ENCODE measurements around the gene KDM3B. TPM values are rescaled to one million over a fixed set of nuclear protein-coding genes. Genes with fewer than 3 reads are reported as not detected.
"Not testable (repeated sequence)": the region's sequence is repeated elsewhere in the genome, so short reads cannot be mapped to it uniquely, and the experiment has no call there.

Gene KDM3B, protein sequence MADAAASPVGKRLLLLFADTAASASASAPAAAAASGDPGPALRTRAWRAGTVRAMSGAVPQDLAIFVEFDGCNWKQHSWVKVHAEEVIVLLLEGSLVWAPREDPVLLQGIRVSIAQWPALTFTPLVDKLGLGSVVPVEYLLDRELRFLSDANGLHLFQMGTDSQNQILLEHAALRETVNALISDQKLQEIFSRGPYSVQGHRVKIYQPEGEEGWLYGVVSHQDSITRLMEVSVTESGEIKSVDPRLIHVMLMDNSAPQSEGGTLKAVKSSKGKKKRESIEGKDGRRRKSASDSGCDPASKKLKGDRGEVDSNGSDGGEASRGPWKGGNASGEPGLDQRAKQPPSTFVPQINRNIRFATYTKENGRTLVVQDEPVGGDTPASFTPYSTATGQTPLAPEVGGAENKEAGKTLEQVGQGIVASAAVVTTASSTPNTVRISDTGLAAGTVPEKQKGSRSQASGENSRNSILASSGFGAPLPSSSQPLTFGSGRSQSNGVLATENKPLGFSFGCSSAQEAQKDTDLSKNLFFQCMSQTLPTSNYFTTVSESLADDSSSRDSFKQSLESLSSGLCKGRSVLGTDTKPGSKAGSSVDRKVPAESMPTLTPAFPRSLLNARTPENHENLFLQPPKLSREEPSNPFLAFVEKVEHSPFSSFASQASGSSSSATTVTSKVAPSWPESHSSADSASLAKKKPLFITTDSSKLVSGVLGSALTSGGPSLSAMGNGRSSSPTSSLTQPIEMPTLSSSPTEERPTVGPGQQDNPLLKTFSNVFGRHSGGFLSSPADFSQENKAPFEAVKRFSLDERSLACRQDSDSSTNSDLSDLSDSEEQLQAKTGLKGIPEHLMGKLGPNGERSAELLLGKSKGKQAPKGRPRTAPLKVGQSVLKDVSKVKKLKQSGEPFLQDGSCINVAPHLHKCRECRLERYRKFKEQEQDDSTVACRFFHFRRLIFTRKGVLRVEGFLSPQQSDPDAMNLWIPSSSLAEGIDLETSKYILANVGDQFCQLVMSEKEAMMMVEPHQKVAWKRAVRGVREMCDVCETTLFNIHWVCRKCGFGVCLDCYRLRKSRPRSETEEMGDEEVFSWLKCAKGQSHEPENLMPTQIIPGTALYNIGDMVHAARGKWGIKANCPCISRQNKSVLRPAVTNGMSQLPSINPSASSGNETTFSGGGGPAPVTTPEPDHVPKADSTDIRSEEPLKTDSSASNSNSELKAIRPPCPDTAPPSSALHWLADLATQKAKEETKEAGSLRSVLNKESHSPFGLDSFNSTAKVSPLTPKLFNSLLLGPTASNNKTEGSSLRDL (N-terminal part only)
- total RNA-seq (10 to 100 TPM; 44.9 to 56.3 (median 47.5) TPM), polyA plus RNA-seq (22.8 TPM)
- long read RNA-seq, donor 1, partial matches to known transcripts, result 47 of 49 reads
- long read RNA-seq, donor 1, other reads (novel, unspliced or antisense), result 2 of 49 reads
- long read RNA-seq, donor 2, full-length matches to known transcripts, result 4 of 29 reads
- long read RNA-seq, donor 2, partial matches to known transcripts, result 23 of 29 reads
- long read RNA-seq, donor 2, other reads (novel, unspliced or antisense), result 2 of 29 reads
- long read RNA-seq, donor 3, partial matches to known transcripts, result 72 of 75 reads
- long read RNA-seq, donor 3, other reads (novel, unspliced or antisense), result 3 of 75 reads
- long read RNA-seq, donor 4, full-length matches to known transcripts, result 1 of 24 reads
- long read RNA-seq, donor 4, partial matches to known transcripts, result 20 of 24 reads
- long read RNA-seq, donor 4, other reads (novel, unspliced or antisense), result 3 of 24 reads

DNA sequence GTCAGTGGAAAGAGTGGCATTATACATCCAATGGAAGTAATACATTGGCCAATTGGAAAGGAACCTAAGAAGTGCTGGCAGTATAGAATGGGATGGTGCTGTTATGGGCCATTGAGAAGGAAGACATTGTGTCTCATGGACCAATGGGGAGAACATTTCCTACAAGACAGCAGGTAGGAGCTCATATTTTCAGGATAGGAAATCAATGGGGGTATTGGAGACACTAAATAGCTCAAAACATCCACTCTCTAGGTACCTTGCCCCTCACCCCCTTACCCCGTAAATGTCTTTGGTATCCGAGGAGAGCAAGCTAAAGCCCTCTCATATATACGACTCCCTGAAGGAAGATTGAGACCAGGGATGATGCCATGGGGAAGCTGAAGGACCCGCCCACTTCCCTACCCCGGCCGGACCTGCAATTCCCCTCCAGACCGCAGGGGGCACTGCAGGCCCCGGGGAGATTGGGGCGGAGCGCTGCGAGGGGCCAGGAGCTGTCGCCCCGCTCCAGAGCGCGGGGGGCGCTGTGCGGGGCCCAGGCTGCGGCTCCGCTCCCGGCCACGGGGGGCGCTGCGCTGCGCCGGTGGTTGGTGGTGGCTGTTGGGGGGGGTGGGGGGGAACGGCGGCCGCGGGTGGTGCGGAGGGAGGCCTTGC is at the start of gene KDM3B:
KDM3B (plus strand) TSS at position 615 of the 651 bp plus-strand sequence. CDS start 111 bp downstream, outside the sequence.
- peak within 1 kb of the TSS; percentile 99 for H3K27ac ChIP-seq (ENCODE audit: low read length)
- peak; percentile 83 for ATAC-seq
- peaks cover 3% of the 10 kb centered on the region for H3K4me1 ChIP-seq (ENCODE audit: control insufficient read depth, insufficient read depth, low read length)
- 8% methylated on average over 29 of the region's 30 CpGs for WGBS
- H3K4me3 ChIP-seq (ENCODE audit: low read length), result peak within 1 kb of the TSS; percentile 92
- no peaks in the 10 kb centered on the region for H3K9me3 ChIP-seq (ENCODE audit: control insufficient read depth, low read length)
- no peaks in the 10 kb centered on the region for H3K27me3 ChIP-seq (ENCODE audit: control insufficient read depth, insufficient read depth)
- peak; percentile 81 to 94 (median 93) for DNase-seq
- intact Hi-C loops (cut with DNase I), result no loop called here

DNA sequence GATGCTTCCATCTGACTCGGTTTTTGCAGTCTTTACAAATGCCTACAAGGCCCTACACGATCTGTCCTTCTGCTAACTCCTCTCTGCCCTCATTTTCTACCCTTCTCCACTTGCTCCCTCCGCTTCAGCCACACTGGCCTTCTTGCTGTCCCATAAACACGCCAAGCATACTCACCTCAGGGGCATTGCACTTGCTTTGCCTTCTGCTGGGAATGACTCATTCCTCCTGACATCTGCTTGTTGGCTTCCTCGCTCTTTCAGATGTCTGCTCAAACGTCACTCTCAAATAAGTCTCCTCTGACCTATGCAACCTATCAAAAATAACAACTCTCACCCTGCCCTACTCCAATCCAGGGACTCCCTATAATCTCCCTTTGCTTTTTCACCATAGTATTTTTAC is 49.1 kb upstream of the KDM3B start:
- Histone ChIP-seq H3K27me3 (ENCODE audit: control insufficient read depth, insufficient read depth) (no peaks in the 10 kb centered on the region), H3K9me3 (ENCODE audit: control insufficient read depth, low read length) (no peaks in the 10 kb centered on the region), H3K4me1 (ENCODE audit: control insufficient read depth, insufficient read depth, low read length) (no peaks in the 10 kb centered on the region), H3K27ac (ENCODE audit: low read length) (no peak overlapping the region), H3K4me3 (ENCODE audit: low read length) (no peak overlapping the region)
- intact Hi-C loops (cut with DNase I), result no loop called here
- no peak for ATAC-seq
- DNase-seq, result no peak
- WGBS, result 90% methylated on average over 6 of the region's 6 CpGs

DNA sequence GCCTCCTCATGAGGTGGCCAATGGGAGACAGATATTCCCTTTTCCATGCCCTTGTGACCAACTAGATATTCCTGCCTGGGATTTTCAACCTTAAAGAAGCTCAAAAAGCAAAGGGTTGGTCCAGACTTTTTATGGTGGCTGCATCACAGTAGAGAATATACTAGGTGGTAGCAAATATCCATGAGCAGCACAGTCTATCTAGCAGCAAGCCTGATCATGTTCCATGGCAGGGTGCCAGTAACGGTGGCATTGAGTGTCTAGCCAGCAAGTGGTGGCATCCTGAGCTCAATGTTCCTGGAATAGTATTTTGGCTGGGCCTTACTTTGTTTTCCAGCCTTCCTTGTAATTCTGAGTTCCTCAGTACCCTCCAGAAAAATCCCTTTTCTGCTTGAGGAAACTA is 46.7 kb upstream of the KDM3B start:
- intact Hi-C loops (cut with DNase I), result no loop called here
- Histone ChIP-seq H3K27ac (ENCODE audit: low read length) (peak overlapping the region; percentile 64), H3K4me3 (ENCODE audit: low read length) (no peak overlapping the region), H3K9me3 (ENCODE audit: control insufficient read depth, low read length) (no peaks in the 10 kb centered on the region), H3K4me1 (ENCODE audit: control insufficient read depth, insufficient read depth, low read length) (no peaks in the 10 kb centered on the region), H3K27me3 (ENCODE audit: control insufficient read depth, insufficient read depth) (no peaks in the 10 kb centered on the region)
- WGBS, result 33% methylated on average over 1 of the region's 1 CpG
- DNase-seq, result peak; percentile 60 to 86 (median 78)
- peak; percentile 52 to 74 for ATAC-seq

DNA sequence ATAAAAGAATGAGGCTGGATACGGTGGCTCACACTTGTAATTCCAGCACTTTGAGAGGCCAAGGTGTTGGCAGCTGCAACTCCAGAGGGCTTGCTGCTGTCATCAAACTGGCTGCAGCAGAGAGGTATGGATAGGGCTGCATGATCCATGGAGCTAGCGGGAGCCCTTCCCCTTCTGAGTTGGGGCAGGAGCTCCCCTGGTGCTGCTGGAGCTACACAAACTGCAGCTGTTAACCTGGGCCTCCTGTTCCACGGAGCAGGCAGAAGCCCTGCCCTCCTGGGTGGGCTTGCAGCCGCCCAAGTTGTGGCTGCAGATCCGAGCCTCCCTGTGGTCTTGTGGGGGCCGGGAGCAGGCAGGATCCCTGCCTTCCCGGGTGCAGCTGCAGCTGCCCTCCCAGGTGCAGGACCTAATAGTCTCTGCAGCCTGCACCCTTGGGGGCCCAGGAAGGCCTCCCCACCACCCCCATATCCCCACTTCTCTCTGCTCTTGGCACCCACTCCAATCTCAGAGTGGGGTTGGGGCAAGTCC is 36.7 kb upstream of the KDM3B start:
- DNase-seq (no peak), ATAC-seq (no peak)
- 90% methylated on average over 7 of the region's 7 CpGs for WGBS
- H3K9me3 ChIP-seq (ENCODE audit: control insufficient read depth, low read length), result no peaks in the 10 kb centered on the region
- H3K27ac ChIP-seq (ENCODE audit: low read length), result no peak overlapping the region
- no peaks in the 10 kb centered on the region for H3K27me3 ChIP-seq (ENCODE audit: control insufficient read depth, insufficient read depth)
- H3K4me3 ChIP-seq (ENCODE audit: low read length), result no peak overlapping the region
- intact Hi-C loops (cut with DNase I), result no loop called here
- H3K4me1 ChIP-seq (ENCODE audit: control insufficient read depth, insufficient read depth, low read length), result no peaks in the 10 kb centered on the region

DNA sequence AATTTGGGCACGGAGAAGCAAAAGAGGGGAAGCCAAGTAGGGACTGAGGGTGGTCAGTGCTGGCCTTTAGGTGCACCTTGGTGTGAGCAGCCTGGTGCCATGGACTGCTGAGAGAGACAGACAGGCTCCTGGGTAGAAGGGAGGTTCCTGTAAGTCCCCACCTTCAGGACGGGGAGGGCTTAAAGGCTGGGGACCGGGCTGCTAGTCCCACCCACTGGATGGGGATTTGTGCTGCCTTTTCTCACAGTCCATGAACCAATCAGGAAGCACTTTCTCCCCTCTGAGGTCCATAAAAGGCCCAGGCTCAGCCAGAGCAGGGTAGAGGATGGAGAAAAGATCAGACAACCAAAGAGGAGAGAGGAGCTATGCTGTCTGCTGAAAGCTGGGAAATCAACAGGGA is 36.1 kb upstream of the KDM3B start:
- intact Hi-C loops (cut with DNase I), result no loop called here
- DNase-seq (no peak), ATAC-seq (no peak)
- Histone ChIP-seq H3K4me3 (ENCODE audit: low read length) (no peak overlapping the region), H3K4me1 (ENCODE audit: control insufficient read depth, insufficient read depth, low read length) (no peaks in the 10 kb centered on the region), H3K27me3 (ENCODE audit: control insufficient read depth, insufficient read depth) (no peaks in the 10 kb centered on the region), H3K9me3 (ENCODE audit: control insufficient read depth, low read length) (no peaks in the 10 kb centered on the region), H3K27ac (ENCODE audit: low read length) (no peak overlapping the region)
- 89% methylated on average over 3 of the region's 3 CpGs for WGBS

DNA sequence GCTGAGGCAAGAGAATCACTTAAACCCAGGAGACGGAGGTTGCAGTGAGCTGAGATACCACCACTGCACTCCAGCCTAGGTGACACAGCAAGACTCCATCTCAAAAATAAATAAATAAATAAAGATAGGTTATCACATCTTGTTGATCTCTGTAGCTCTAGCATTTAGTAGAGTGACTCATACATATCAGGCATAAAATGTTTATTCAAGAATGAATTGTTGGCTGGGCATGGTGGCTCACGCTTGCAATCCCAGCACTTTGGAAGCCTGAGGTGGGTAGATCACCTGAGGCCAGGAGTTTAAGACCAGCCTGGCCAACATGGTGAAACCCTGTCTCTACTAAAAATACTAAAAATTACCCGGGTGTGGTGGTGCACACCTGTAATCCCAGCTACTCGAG is 34.3 kb upstream of the KDM3B start:
- H3K4me3 ChIP-seq (ENCODE audit: low read length); ATAC-seq; DNase-seq; H3K27me3 ChIP-seq (ENCODE audit: control insufficient read depth, insufficient read depth); intact Hi-C loops (cut with DNase I); H3K9me3 ChIP-seq (ENCODE audit: control insufficient read depth, low read length); H3K27ac ChIP-seq (ENCODE audit: low read length); H3K4me1 ChIP-seq (ENCODE audit: control insufficient read depth, insufficient read depth, low read length): not testable (repeated sequence)
- 97% methylated on average over 4 of the region's 4 CpGs for WGBS

DNA sequence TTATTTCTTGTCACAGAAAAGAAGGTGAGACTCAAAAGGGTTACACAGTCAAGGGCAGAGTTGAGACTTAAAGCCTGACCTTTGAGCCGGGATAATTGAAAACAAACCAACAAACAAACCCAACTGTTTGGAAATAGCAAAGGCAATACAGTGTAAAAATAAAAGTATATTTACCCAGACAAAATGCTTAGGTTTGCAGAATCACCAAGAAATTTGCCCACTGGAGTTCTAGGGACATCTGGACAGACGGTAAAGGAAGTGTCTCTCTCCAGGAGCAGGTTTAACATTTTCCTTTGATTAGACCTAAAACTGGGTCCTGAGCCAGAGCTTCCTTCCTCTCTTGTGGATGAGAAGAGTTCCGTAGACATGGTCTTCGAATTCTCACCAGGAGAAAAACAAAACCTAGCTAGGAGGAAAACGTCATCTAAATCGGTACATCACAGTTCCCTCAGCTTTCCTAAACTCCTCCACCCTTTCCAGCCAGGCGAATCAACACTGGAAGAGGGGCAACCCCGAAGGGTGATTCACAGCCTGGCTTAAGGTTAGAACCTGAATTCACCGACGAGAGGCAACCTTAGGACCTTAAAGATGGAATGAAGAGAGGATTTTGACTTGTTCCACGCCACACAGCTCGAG is 21.6 kb upstream of the KDM3B start:
- H3K9me3 ChIP-seq (ENCODE audit: control insufficient read depth, low read length), result no peaks in the 10 kb centered on the region
- H3K4me1 ChIP-seq (ENCODE audit: control insufficient read depth, insufficient read depth, low read length), result no peaks in the 10 kb centered on the region
- no peak for ATAC-seq
- H3K27ac ChIP-seq (ENCODE audit: low read length), result no peak overlapping the region
- no peaks in the 10 kb centered on the region for H3K27me3 ChIP-seq (ENCODE audit: control insufficient read depth, insufficient read depth)
- no peak for DNase-seq
- peak overlapping the region; percentile 24 for H3K4me3 ChIP-seq (ENCODE audit: low read length)
- 4% methylated on average over 12 of the region's 12 CpGs for WGBS
- intact Hi-C loops (cut with DNase I), result no loop called here

DNA sequence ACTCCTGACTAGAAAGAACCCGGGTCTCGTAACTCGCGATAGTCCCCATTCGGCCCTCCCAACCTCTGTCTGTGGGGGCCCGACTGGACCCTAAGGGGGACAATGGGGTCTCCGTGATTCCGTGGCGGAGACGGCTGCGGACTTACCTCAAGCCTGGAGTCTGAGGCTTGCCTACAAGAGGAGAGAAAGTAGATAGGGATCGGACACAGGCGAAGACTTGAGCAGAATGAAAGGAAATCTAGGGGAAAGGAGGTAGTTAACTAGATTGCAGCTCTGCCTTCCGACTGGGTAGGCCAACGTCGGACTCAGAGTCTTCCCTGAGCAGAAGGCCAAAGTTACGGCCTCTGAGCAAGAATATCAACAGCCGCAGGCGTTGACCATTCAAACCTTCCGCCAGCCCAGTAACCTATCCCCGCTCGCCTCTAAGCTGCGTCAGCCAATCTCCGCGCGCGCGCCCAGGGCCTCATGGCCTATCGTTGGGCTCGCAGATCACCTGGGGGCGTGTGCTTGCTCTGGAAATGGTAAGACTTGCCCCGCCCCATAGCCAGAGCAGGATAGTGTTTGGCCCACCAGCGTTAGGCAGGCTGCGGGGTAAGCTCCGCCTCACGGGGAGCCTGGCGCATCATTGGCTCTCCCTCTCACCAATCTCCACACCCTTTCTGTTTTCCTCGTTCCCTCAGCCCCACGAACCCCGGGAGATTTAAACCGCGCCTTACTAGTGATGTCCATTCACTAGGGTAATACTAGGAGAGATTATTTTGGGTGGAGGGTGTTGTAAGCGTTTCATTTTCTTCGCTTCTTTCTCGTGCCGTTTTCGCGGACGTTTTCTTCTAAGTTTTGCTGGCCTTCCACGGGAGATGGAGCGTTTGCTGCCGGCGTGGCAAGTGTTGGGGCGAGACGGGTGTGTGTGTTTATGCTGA is 20.8 kb upstream of the KDM3B start, which contains the start of gene CDC25C:
CDC25C (minus strand) TSS at position 356 of the 920 bp plus-strand sequence. CDS start 624 bp downstream, outside the sequence.
- under 1% methylated on average over 55 of the region's 55 CpGs for WGBS
- ATAC-seq, result peak; percentile 100
- Histone ChIP-seq H3K9me3 (ENCODE audit: control insufficient read depth, low read length) (no peaks in the 10 kb centered on the region), H3K4me3 (ENCODE audit: low read length) (peak within 1 kb of the TSS; percentile 57), H3K27me3 (ENCODE audit: control insufficient read depth, insufficient read depth) (no peaks in the 10 kb centered on the region), H3K4me1 (ENCODE audit: control insufficient read depth, insufficient read depth, low read length) (no peaks in the 10 kb centered on the region), H3K27ac (ENCODE audit: low read length) (no peak within 1 kb of the TSS)
- DNase-seq, result peak; percentile 98 to 99 (median 99)
- intact Hi-C loops (cut with DNase I), result no loop called here
